ENCODE results near the gene TMEM179B. TPM values are rescaled to one million over a fixed set of nuclear protein-coding genes. Genes with fewer than 3 reads are reported as not detected.
A peak's percentile ranks its signal among the peaks of the same experiment; 100 is the strongest.
"Not testable (repeated sequence)": the region's sequence is repeated elsewhere in the genome, so short reads cannot be mapped to it uniquely, and the experiment has no call there.

Gene TMEM179B
- total and polyA plus RNA-seq, 8 donors: 26.1 to 135 (median 68.6) TPM; not detected in 1

DNA sequence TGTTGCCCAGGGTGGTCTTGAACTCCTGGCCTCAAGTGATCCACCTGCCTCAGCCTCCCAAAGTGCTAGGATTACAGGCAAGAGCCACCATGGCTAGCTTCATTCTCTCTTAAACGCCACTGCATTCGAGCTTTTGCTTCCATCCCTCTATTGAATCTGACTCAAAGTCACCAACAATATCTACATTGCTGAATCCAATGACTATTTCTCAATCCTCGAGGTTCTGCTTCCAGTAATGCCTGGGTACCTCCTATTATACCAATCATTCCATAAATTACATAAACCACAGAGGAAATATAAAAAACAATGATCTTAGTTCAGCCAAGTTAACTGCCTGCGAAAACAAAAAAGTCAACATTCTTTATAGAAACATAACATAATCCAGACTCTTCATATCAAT lies 29.9 kb downstream of the TMEM179B start:
- 84 to 94% (median 91%) methylated on average over 4 of the region's 4 CpGs for WGBS, 5 donors
- peak overlapping the region in 2 of 5 donors; percentile 39 to 53 for H3K27ac ChIP-seq
- no peak overlapping the region for H3K4me3 ChIP-seq
- no peaks in the 10 kb centered on the region for H3K9me3 ChIP-seq
- no peak for DNase-seq
- H3K36me3 ChIP-seq: peaks cover 32 to 93% (median 88%) of the 10 kb centered on the region in 4 donors
- no peaks in the 10 kb centered on the region for H3K4me1 ChIP-seq
- TF ChIP-seq, protein P1, sequence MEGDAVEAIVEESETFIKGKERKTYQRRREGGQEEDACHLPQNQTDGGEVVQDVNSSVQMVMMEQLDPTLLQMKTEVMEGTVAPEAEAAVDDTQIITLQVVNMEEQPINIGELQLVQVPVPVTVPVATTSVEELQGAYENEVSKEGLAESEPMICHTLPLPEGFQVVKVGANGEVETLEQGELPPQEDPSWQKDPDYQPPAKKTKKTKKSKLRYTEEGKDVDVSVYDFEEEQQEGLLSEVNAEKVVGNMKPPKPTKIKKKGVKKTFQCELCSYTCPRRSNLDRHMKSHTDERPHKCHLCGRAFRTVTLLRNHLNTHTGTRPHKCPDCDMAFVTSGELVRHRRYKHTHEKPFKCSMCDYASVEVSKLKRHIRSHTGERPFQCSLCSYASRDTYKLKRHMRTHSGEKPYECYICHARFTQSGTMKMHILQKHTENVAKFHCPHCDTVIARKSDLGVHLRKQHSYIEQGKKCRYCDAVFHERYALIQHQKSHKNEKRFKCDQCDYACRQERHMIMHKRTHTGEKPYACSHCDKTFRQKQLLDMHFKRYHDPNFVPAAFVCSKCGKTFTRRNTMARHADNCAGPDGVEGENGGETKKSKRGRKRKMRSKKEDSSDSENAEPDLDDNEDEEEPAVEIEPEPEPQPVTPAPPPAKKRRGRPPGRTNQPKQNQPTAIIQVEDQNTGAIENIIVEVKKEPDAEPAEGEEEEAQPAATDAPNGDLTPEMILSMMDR (IDR thresholded peaks at IDR 0.05): no peak
- no peak for TF ChIP-seq POLR2AphosphoS5 (IDR thresholded peaks at IDR 0.05)
- TF ChIP-seq EP300 (IDR thresholded peaks at IDR 0.05): no peak
- TF ChIP-seq POLR2A (IDR thresholded peaks at IDR 0.05): no peak
- intact Hi-C loops (cut with DNase I; ENCODE audit: low total_unique reads): no loop called here
- no peaks in the 10 kb centered on the region for H3K27me3 ChIP-seq

DNA sequence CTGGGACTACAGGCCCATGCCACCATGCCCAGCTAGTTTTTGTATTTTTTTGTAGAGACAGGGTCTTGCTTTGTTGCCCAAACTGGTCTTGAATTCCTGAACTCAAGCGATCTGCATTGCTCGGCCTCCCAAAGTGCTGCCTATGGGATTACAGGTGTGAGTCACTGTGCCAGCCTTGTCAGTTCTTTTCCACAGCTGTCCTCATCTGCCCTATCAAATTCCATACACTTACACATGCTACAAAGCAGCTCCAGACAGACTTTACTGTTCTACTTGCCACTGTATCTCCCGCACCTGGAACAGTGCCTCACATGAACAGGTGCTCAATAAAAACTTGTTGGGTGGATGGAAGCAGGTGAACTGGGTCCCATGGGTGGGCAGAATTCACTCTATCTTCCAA lies 36.5 kb downstream of the TMEM179B start:
- H3K27ac ChIP-seq: no peak overlapping the region
- WGBS, 5 donors: 87 to 100% (median 88%) methylated on average over 3 of the region's 3 CpGs
- H3K4me3 ChIP-seq: no peak overlapping the region
- peaks cover 82 to 100% (median 99%) of the 10 kb centered on the region in 4 donors for H3K36me3 ChIP-seq
- intact Hi-C loops (cut with DNase I; ENCODE audit: low total_unique reads): no loop called here
- TF ChIP-seq POLR2A (IDR thresholded peaks at IDR 0.05) (no peak), EP300 (IDR thresholded peaks at IDR 0.05) (no peak), POLR2AphosphoS5 (IDR thresholded peaks at IDR 0.05) (no peak)
- TF ChIP-seq, protein P1 (IDR thresholded peaks at IDR 0.05): no peak
- no peaks in the 10 kb centered on the region for H3K9me3 ChIP-seq
- DNase-seq: no peak
- H3K4me1 ChIP-seq: peaks cover 4 to 12% (median 8%) of the 10 kb centered on the region in 4 donors
- no peaks in the 10 kb centered on the region for H3K27me3 ChIP-seq

DNA sequence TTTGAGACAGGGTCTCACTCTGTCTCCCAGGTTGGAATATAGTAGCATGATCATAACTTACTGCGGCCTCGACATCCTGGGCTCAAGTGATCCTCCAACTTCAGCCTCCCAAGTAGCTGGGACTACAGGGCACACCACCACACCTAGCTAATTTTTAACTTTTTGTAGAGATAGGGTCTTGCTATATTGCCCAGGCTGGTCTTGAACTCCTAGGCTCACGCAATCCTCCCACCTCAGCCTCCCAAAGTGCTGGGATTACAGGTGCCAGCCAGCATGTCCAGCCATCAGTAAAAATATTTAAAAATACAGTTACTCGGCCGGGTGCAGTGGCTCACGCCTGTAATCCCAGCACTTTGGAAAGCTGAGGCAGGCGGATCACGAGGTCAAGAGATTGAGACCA lies 40.9 kb downstream of the TMEM179B start:
- DNase-seq; H3K4me3 ChIP-seq; H3K27me3 ChIP-seq; intact Hi-C loops (cut with DNase I; ENCODE audit: low total_unique reads); H3K9me3 ChIP-seq; H3K27ac ChIP-seq: not testable (repeated sequence)
- WGBS, 5 donors: 94 to 98% (median 96%) methylated on average over 8 of the region's 8 CpGs
- Histone ChIP-seq H3K36me3 (peaks cover 45 to 67% (median 61%) of the 10 kb centered on the region in 4 donors), H3K4me1 (peaks cover 20 to 44% (median 40%) of the 10 kb centered on the region in 4 donors)

DNA sequence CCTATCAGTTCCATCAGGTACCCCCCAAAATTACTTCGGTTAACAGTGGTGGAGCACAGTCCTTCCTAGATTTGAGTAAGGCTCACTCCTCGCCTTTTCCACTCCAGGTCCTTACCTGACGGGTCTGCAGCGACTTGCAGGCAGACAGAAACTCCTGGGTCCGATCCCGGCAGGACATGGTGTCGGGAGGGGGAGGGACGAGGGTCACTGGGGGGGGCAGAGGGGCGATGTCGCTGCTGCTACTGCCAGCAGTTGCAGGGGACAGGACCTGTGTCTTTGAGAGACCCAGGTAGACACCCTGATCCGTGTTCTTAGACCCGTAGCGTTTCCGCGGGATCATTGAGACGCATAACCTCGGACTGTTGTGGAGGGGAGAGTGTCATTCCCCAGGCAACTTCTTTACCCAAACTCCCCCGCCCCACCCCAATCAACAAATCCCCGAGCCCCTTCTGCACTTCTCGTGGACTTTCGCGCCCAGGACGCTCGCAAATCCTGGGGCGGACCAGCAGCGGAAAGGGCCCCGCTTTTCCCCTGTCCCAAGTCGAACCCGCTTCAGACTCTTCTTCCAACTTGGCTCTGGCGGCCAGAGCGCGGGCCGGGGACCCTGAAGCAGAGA lies 43.8 kb downstream of the TMEM179B start:
- H3K4me3 ChIP-seq: peak overlapping the region; percentile 67 to 91 (median 84)
- intact Hi-C loops (cut with DNase I; ENCODE audit: low total_unique reads): loop anchor here (10.0 kb wide), 1 partner anchor 46 kb away; the partner anchor contains the start of gene TMEM179B
- peaks cover 30 to 61% (median 52%) of the 10 kb centered on the region in 4 donors for H3K4me1 ChIP-seq
- H3K27me3 ChIP-seq: no peaks in the 10 kb centered on the region
- DNase-seq: no peak
- H3K9me3 ChIP-seq: no peaks in the 10 kb centered on the region
- TF ChIP-seq POLR2AphosphoS5 (IDR thresholded peaks at IDR 0.05): no peak
- TF ChIP-seq EP300 (IDR thresholded peaks at IDR 0.05): no peak
- TF ChIP-seq POLR2A (IDR thresholded peaks at IDR 0.05): no peak
- TF ChIP-seq, protein P1 (IDR thresholded peaks at IDR 0.05): no peak
- WGBS, 5 donors: 0 to 1% (median 1%) methylated on average over 24 to 33 of the region's 33 CpGs
- peaks cover 34 to 66% (median 59%) of the 10 kb centered on the region in 4 donors for H3K36me3 ChIP-seq
- H3K27ac ChIP-seq: peak overlapping the region; percentile 95 to 99 (median 98)

Measured in stomach (tissue), 9 donors.